Ovary (tissue), 9 donors: ENCODE data around the gene GOT2. TPM values are rescaled to one million over a fixed set of nuclear protein-coding genes. Genes with fewer than 3 reads are reported as not detected.

Source experiments
- DNase-seq, 5 donors: peaks; one replicate each; pipeline ENCODE4 v3.0.0-alpha.2; 2019 to 2020
- H3K27ac ChIP-seq, 2 donors: fragments of 200-600 bp; one replicate each; pipeline versions ENCODE4 v1.5.1 to v1.8.0; 2019 to 2022
- H3K27me3 ChIP-seq: fragments of 200-600 bp; one replicate; pipeline ENCODE4 v1.8.0; 2022
- H3K36me3 ChIP-seq: fragments of 200-600 bp; sonication (generic); one replicate; pipeline ENCODE4 v1.5.1; 2019
- H3K4me1 ChIP-seq: one replicate; pipeline ENCODE4 v1.8.1; 2013; ENCODE audit warnings: mild to moderate bottlenecking, moderate library complexity; ENCODE audit not compliant: insufficient read depth
- H3K4me3 ChIP-seq: fragments of 200-600 bp; sonication (generic); one replicate; pipeline ENCODE4 v1.5.1; 2017
- H3K9me3 ChIP-seq, 2 donors: fragments of 200-600 bp in 1 of 2; sonication (generic) in 1 of 2; one replicate each; pipeline versions ENCODE4 v1.5.1 to v1.8.1; 2013 to 2019; ENCODE audit warnings: mild to moderate bottlenecking in 1 of 2, moderate library complexity in 1 of 2
- CTCF ChIP-seq, 3 donors: fragments of 450-650 bp in 2 of 3; fragments of 200-600 bp in 1 of 3; IDR thresholded peaks; one replicate each; pipeline versions ENCODE4 v1.5.1 to v1.8.0; 2016 to 2022; ENCODE audit warnings: antibody characterized with exemption in 3 of 3, mild to moderate bottlenecking in 1 of 3
- EP300 ChIP-seq: sonication (generic); formaldehyde crosslinking; IDR thresholded peaks from one replicate; pipeline ENCODE4 v1.6.1; 2017; ENCODE audit warnings: antibody characterized with exemption
- POLR2A ChIP-seq: fragments of 450-650 bp; IDR thresholded peaks from one replicate; pipeline ENCODE4 v1.6.1; 2017; ENCODE audit warnings: antibody characterized with exemption, mild to moderate bottlenecking, moderate library complexity
- WGBS, 3 donors: extraction: QIAGEN DNeasy Blood & Tissue Kit in 1 of 3; methylation state at CpG; one replicate each; pipeline versions ENCODE4 v1.1.5 to v1.1.7; 2013 to 2017; 5-methylcytosine and 5-hydroxymethylcytosine counted together
- intact Hi-C, 4 donors: fragments of 100-400 bp; cut with DNase I; formaldehyde crosslinking; loops; one replicate each; pipeline versions ENCODE4 v1.11.0 to v1.15.1; 2022 to 2023
- polyA plus RNA-seq, 2 donors: library from polyadenylated mRNA; stranded (reverse); fragments of 200-250 nt in 1 of 2; fragments of 350-450 nt in 1 of 2; fragmentation: Illumina TruSeq in 1 of 2; extraction: RNeasy Lipid Tissue Mini Kit (QIAGEN cat#74804) in 1 of 2; gene quantifications; one replicate each; pipeline ENCODE4 v1.2.3, GENCODE V29; 2013 to 2014
- total RNA-seq, 7 donors: library from RNA; depleted of rRNA in 2 of 7; stranded (reverse); fragments of >200 nt in 2 of 7; fragmentation: NEBNext Ultra II Directional in 3 of 7; extraction: Animal tissue kit (Norgen Biotek cat#: 25700) in 3 of 7; gene quantifications; one replicate each; pipeline versions ENCODE4 v1.1.0 to v1.2.4, GENCODE V29; 2016 to 2023
- donor health status: DM: no; HTN: no; CAD: no; lungs with moderate emphysema.
- donor health status: DM: no; HTN: no; CAD: no.
- donor health status: Bipolar disorder and iron deficiency.
- donor health status: DM: yes; HTN: yes; CAD: no.
- donor health status: DM: no; HTN: no; CAD: no.
- donor health status: DM: yes; HTN: yes; CAD: no.

Gene GOT2
- total and polyA plus RNA-seq, 9 donors = 23.7 to 121 (median 53.9) TPM

GRCh38 chr16:58685084-58685449, 49.0 kb downstream of the GOT2 start:
- Histone ChIP-seq H3K36me3 (no peaks in the 10 kb centered on the region), H3K4me1 (no peaks in the 10 kb centered on the region), H3K4me3 (peak overlapping the region; percentile 81), H3K27ac (no peak overlapping the region), H3K27me3 (no peaks in the 10 kb centered on the region), H3K9me3 (no peaks in the 10 kb centered on the region)
- DNase-seq = no peak
- intact Hi-C loops = no loop called here
- 79 to 80% (median 79%) methylated on average over 6 of the region's 6 CpGs for WGBS, 3 donors
- TF ChIP-seq POLR2A (no peak), EP300 (no peak), CTCF (IDR thresholded peaks at IDR 0.05) (no peak)

GRCh38 chr16:58684354-58685083, 49.6 kb downstream of the GOT2 start, which contains the start of gene SLC38A7:
Gene SLC38A7 (minus strand): TSS chr16:58684770. CDS start chr16:58680126, 4,644 bp downstream.
- intact Hi-C loops = no loop called here

GRCh38 chr16:58684001-58684353, 50.1 kb downstream of the GOT2 start:
- TF ChIP-seq POLR2A (no peak), EP300 (no peak), CTCF (IDR thresholded peaks at IDR 0.05) (no peak)
- 1 to 11% (median 7%) methylated on average over 3 of the region's 3 CpGs for WGBS, 3 donors
- Histone ChIP-seq H3K27me3 (no peaks in the 10 kb centered on the region), H3K4me1 (no peaks in the 10 kb centered on the region), H3K4me3 (peak overlapping the region; percentile 81), H3K27ac (peak overlapping the region; percentile 39 to 62), H3K36me3 (no peaks in the 10 kb centered on the region), H3K9me3 (no peaks in the 10 kb centered on the region)
- no peak for DNase-seq
- intact Hi-C loops = no loop called here

More at GRCh38 chr16:58684354-58685083, 49.6 kb downstream of the GOT2 start, which contains the start of gene SLC38A7:
- WGBS, 3 donors = 3 to 4% (median 4%) methylated on average over 32 to 41 of the region's 41 CpGs
- H3K27ac ChIP-seq = peak within 1 kb of the TSS; percentile 39 to 62
- peak; percentile 80 to 90 (median 87) for DNase-seq
- no peaks in the 10 kb centered on the region for H3K36me3 ChIP-seq
- no peaks in the 10 kb centered on the region for H3K9me3 ChIP-seq
- no peaks in the 10 kb centered on the region for H3K27me3 ChIP-seq
- TF ChIP-seq POLR2A = no peak
- no peak for TF ChIP-seq EP300
- TF ChIP-seq CTCF (IDR thresholded peaks at IDR 0.05) = no peak
- H3K4me3 ChIP-seq = peak within 1 kb of the TSS; percentile 81
- H3K4me1 ChIP-seq = no peaks in the 10 kb centered on the region

- no peak overlapping the region for H3K27ac ChIP-seq
- intact Hi-C loops = no loop called here
- no peak for TF ChIP-seq POLR2A
- TF ChIP-seq CTCF (IDR thresholded peaks at IDR 0.05) = no peak
- no peak for TF ChIP-seq EP300
- H3K9me3 ChIP-seq = no peaks in the 10 kb centered on the region
- no peaks in the 10 kb centered on the region for H3K4me1 ChIP-seq
- no peaks in the 10 kb centered on the region for H3K27me3 ChIP-seq
- 93 to 96% (median 94%) methylated on average over 16 of the region's 16 CpGs for WGBS, 3 donors
- H3K36me3 ChIP-seq = no peaks in the 10 kb centered on the region
- no peak overlapping the region for H3K4me3 ChIP-seq
- DNase-seq = no peak
These were observed 54.4 kb downstream of the GOT2 start for GRCh38 chr16:58679763-58680162.
